Gastroesophageal sphincter (tissue), 3 donors: ENCODE data around the gene BNIPL.

Source experiments
- CTCF ChIP-seq, 4 experiments: fragments of 200-600 bp in 2 of 4; fragments of 450-650 bp in 2 of 4; sonication (generic) in 1 of 4; IDR thresholded peaks; one replicate each; pipeline ENCODE4 v1.5.1; 2017 to 2019; ENCODE audit warnings: antibody characterized with exemption in 4 of 4, mild to moderate bottlenecking in 2 of 4, moderate library complexity in 2 of 4
- EP300 ChIP-seq: sonication (generic); formaldehyde crosslinking; IDR thresholded peaks from one replicate; pipeline ENCODE4 v1.6.1; 2017; ENCODE audit warnings: antibody characterized with exemption, mild to moderate bottlenecking
- POLR2A ChIP-seq, 2 donors: fragments of 450-650 bp; IDR thresholded peaks; one replicate each; pipeline ENCODE4 v1.6.1; 2017; ENCODE audit warnings: antibody characterized with exemption in 2 of 2, mild to moderate bottlenecking in 2 of 2, moderate library complexity in 1 of 2
- POLR2AphosphoS5 ChIP-seq: sonication (generic); formaldehyde crosslinking; IDR thresholded peaks from one replicate; pipeline ENCODE4 v1.6.1; 2017; ENCODE audit warnings: antibody characterized with exemption

- no peak for TF ChIP-seq POLR2AphosphoS5
- TF ChIP-seq CTCF (IDR thresholded peaks at IDR 0.05), result no peak
- TF ChIP-seq POLR2A (IDR thresholded peaks at IDR 0.05), result no peak
- no peak for TF ChIP-seq EP300
Measured at GRCh38 chr1:151005729-151006319, 30.6 kb upstream of the BNIPL start.
